Astrocyte of the spinal cord (primary cell): ENCODE results near the gene TSNAXIP1.
A peak's percentile ranks its signal among the peaks of the same experiment; 100 is the strongest.
"Not testable (repeated sequence)": the region's sequence is repeated elsewhere in the genome, so short reads cannot be mapped to it uniquely, and the experiment has no call there.

Source experiments
- DNase-seq: peaks from one replicate; pipeline ENCODE4 v3.0.0; 2011; ENCODE audit warnings: low read depth, low spot score
- H3K4me3 ChIP-seq: 2 replicates; pipeline ENCODE4 v1.5.1; 2011; ENCODE audit warnings: low read depth, mild to moderate bottlenecking, low read length, moderate library complexity
- in situ Hi-C: cut with HindIII; loops from 2 replicates; pipeline ENCODE4 v1.10.0; 2017; ENCODE audit warnings: low sequenced_read_pairs
- TF ChIP-seq, protein P1 (sequence below): IDR thresholded peaks from 2 replicates; pipeline ENCODE4 v1.5.1; 2012; ENCODE audit warnings: low read depth, mild to moderate bottlenecking, low read length, inconsistent platforms

TSNAXIP1 gene

DNA sequence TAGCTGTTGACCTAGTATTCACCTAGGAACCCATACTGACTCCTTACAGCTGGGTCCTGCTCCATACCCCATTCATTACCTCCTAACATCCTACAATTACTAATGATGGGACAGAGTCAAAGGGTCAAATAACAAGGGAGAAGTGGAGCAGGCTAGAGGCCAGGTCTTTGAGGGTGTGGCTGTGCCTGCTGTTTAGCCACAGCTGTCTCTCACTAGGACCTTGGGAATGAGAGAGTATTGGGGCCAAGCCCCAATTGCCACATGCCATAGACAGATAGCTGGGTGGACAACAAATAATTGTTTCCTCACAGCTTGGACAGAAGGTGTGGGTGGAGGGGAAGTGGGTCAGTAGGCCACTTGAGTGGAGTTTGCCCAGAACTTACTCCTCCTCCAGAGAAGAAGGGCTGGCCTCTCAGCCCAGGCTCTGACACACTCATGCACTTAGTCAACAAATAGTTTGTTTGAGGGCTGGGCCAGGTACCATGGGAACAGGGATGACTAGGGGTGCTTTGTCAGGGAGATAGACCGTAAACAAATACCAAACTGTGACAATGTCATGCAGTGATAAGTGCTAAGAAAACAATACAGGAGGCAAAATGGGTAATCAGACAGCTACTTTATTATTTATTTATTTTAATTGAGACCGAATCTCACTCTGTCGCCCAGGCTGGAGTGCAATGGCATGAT lies 51.0 kb downstream of the TSNAXIP1 start:
- DNase-seq = peak; percentile 91

DNA sequence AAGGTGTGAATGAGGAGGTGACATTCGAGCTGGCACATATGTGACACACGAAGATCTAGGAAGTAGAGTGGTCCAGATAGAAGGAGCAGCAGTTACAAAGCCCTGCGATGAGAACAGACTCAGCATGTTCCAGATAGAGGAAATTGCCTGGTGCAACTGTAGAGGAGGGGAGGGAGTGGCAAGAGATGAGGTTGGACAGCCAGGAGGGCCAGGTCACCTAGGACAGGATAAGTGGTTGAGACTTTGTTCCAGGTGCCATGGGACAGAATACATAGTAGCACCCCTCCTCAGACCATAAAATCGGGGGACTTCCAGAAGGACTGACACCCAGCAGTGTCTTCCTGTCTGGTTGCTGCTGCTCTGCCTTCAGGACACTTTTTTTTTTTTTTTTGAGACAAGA lies 51.8 kb downstream of the TSNAXIP1 start:
- TF ChIP-seq, protein P1, sequence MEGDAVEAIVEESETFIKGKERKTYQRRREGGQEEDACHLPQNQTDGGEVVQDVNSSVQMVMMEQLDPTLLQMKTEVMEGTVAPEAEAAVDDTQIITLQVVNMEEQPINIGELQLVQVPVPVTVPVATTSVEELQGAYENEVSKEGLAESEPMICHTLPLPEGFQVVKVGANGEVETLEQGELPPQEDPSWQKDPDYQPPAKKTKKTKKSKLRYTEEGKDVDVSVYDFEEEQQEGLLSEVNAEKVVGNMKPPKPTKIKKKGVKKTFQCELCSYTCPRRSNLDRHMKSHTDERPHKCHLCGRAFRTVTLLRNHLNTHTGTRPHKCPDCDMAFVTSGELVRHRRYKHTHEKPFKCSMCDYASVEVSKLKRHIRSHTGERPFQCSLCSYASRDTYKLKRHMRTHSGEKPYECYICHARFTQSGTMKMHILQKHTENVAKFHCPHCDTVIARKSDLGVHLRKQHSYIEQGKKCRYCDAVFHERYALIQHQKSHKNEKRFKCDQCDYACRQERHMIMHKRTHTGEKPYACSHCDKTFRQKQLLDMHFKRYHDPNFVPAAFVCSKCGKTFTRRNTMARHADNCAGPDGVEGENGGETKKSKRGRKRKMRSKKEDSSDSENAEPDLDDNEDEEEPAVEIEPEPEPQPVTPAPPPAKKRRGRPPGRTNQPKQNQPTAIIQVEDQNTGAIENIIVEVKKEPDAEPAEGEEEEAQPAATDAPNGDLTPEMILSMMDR = no peak
- in situ Hi-C loops = no loop called here
- no peak for DNase-seq
- no peak overlapping the region for H3K4me3 ChIP-seq

More for the DNA sequence above, 51.0 kb downstream of the TSNAXIP1 start:
- no peak overlapping the region for H3K4me3 ChIP-seq
- TF ChIP-seq, protein P1 = no peak
- in situ Hi-C loops = no loop called here

DNA sequence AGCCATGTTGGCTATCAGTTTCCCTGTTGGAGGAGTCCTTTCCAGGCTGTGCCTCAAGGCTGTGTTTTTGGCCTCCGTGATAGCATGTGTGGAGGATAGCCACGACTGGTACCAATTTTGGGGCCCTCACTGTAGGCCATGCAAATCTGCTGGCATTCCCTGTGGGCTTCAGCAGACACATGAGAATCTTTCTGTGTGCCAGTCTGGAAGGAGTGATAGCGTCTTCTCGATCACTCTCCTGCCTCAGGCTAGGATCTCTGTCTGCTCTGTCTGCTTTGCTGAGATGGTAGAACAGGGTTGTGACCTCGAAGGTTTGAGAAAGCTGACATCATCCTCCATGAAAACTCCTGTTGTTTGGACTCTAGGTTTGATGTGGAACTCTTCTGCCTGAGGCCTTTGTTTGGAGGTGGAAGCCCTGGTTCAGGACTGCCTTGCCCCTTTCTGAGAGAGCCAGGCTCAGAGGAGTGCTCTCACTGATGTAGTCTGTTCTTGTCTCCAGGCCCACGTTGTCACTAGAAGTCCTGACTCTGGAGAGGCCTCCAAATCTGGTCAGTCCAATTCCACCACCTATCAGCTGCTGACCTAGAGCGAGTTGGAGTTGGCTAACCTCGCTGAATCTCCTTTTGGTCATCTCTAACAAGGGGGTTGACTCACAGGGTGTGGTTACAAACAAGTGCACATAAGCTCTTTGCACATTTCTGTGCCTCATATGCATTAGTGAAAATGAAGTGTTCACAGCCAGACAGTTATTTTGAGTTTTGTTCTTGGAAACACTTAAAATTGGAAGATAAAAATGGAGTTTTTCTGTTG lies 54.1 kb downstream of the TSNAXIP1 start:
- DNase-seq = no peak
- TF ChIP-seq, protein P1 = no peak
- in situ Hi-C loops = no loop called here
- H3K4me3 ChIP-seq = no peak overlapping the region

DNA sequence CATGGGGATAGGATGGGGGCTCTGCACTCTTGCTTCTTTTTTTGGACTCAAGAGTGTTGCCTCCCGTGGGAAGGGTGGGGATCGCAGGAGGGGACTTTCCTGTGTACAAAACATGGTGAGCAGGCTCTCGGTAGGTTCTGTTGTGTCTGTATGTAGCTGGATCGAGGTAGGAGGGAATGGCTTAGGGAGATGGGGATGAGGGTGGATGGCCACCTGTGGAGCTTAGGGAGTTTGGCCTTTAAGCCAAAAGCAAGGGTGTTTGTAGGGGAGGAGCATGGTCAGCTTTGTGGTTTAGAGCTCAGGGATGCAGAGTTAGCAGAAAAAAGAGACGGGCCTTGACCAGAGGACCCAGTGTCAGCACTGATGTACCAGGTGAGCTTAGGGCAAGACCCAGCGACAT lies 55.2 kb downstream of the TSNAXIP1 start:
- TF ChIP-seq, protein P1 = no peak
- DNase-seq = no peak
- in situ Hi-C loops = no loop called here
- no peak overlapping the region for H3K4me3 ChIP-seq

DNA sequence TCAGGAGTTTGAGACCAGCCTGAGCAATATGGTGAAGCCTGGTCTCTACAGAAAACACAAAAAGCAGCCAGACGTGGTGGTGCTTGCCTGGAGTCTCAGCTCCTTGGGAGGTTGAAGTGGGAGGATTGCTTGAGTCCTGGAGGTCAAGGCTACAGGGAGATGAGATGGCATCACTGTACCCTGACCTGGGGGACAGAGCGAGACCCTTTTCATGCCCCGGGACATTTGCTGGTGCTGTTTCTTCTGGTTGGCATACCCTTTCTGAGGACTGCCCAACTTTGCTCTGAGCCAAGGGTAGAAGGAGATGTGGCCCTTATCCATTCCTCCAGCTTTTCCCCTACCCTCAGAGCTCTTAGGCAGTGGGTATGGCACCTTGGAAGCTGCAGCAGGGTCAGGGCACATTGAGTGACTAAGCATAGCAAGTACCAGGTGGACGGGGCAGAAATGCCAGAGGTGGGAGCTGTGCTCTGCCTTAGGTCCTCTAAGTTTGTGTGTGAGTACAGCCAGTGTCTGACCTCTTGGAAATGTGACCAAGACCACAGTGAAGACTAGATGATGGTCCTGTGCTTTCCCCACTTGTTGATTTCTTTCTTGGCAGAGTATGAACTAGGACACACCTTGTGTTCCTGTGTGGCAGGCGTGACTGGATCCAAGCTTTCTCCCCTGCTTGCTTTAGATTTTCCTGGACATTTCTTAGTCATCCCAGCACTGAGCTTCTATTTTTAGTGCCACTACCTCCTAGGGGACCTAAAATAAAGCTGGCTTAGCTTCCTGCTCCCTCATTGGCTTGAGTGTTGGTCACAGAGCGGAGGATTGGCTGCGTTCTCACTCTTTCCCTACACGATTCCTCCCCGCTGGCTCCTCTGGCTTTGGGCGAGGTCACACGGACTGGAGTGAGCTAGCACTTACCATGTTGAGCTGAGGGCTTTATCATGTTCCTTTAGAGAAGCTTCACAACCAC lies 56.2 kb downstream of the TSNAXIP1 start:
- H3K4me3 ChIP-seq = no peak overlapping the region
- in situ Hi-C loops = no loop called here
- DNase-seq = peak; percentile 69
- TF ChIP-seq, protein P1 = no peak

DNA sequence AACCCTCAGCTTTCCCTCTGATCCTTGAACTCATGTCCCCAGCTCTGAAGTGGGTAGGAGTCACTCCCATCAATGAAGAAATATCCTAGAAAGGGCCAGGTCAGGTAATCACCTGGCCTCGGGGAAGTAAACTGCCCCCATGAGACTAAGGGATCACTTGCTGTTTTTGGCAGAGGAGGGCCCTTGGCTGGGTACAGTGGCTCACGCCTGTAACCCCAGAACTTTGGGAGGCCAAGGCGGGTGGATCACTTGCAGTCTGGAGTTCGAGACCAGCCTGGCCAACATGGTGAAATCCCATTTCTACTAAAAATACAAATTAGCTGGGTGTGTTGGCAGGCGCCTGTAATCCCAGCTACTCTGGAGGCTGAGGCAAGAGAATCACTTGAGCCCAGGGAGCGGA lies 57.4 kb downstream of the TSNAXIP1 start:
- DNase-seq, in situ Hi-C loops, H3K4me3 ChIP-seq: not testable (repeated sequence)
